ENCODE results near the gene VPS37B. TPM values are rescaled to one million over a fixed set of nuclear protein-coding genes. Genes with fewer than 3 reads are reported as not detected.
"Not testable (repeated sequence)": the region's sequence is repeated elsewhere in the genome, so short reads cannot be mapped to it uniquely, and the experiment has no call there.

VPS37B gene
- 58.9 and 73.4 TPM in 2 replicates for total RNA-seq

GRCh38 chr12:122895704-122896636 is at the start of gene VPS37B:
TSS of gene VPS37B (minus strand) at chr12:122896124. CDS start at chr12:122896062, 62 bp downstream.
- DNase-seq (ENCODE audit: low read depth), result no peak
- H3K4me3 ChIP-seq (ENCODE audit: low read depth, low read length), result peak within 1 kb of the TSS; percentile 95
- no peak for TF ChIP-seq CTCF (conservative IDR thresholded peaks at IDR 0.05; ENCODE audit: low read depth, low read length)

GRCh38 chr12:122944605-122945592 is 49.0 kb upstream of the VPS37B start:
- no peak for DNase-seq (ENCODE audit: low read depth)
- TF ChIP-seq CTCF (conservative IDR thresholded peaks at IDR 0.05; ENCODE audit: low read depth, low read length), result no peak
- no peak overlapping the region for H3K4me3 ChIP-seq (ENCODE audit: low read depth, low read length)

GRCh38 chr12:122943196-122943595 is 47.3 kb upstream of the VPS37B start:
- H3K4me3 ChIP-seq (ENCODE audit: low read depth, low read length), result no peak overlapping the region
- no peak for DNase-seq (ENCODE audit: low read depth)
- TF ChIP-seq CTCF (conservative IDR thresholded peaks at IDR 0.05; ENCODE audit: low read depth, low read length), result no peak

GRCh38 chr12:122942637-122943036 is 46.7 kb upstream of the VPS37B start:
- H3K4me3 ChIP-seq (ENCODE audit: low read depth, low read length), result no peak overlapping the region
- TF ChIP-seq CTCF (conservative IDR thresholded peaks at IDR 0.05; ENCODE audit: low read depth, low read length), result no peak
- no peak for DNase-seq (ENCODE audit: low read depth)

GRCh38 chr12:122941351-122941750 is 45.4 kb upstream of the VPS37B start:
- DNase-seq (ENCODE audit: low read depth); H3K4me3 ChIP-seq (ENCODE audit: low read depth, low read length): not testable (repeated sequence)

- H3K4me3 ChIP-seq (ENCODE audit: low read depth, low read length), result no peak overlapping the region
- no peak for TF ChIP-seq CTCF (conservative IDR thresholded peaks at IDR 0.05; ENCODE audit: low read depth, low read length)
- DNase-seq (ENCODE audit: low read depth), result no peak
Measured at GRCh38 chr12:122939125-122939524, 43.2 kb upstream of the VPS37B start.

GRCh38 chr12:122937622-122938091 is 41.7 kb upstream of the VPS37B start:
- no peak for TF ChIP-seq CTCF (conservative IDR thresholded peaks at IDR 0.05; ENCODE audit: low read depth, low read length)
- no peak overlapping the region for H3K4me3 ChIP-seq (ENCODE audit: low read depth, low read length)
- DNase-seq (ENCODE audit: low read depth), result no peak

Measured in epithelial cell of proximal tubule (primary cell).